Dermis microvascular lymphatic vessel endothelial cell (primary cell): ENCODE results near the gene C2orf81. TPM values are rescaled to one million over a fixed set of nuclear protein-coding genes. Genes with fewer than 3 reads are reported as not detected.
"Not testable (repeated sequence)": the region's sequence is repeated elsewhere in the genome, so short reads cannot be mapped to it uniquely, and the experiment has no call there.

ENCODE experiments used
- DNase-seq, 2 donors: peaks; one replicate each; pipeline versions ENCODE4 v3.0.0 to v3.0.0-alpha.2; 2010; ENCODE audit warnings: low read depth in 2 of 2
- total RNA-seq: library from RNA; depleted of rRNA; stranded (reverse); fragments of >200 nt; gene quantifications from 2 replicates; pipeline ENCODE4 v1.2.1, GENCODE V29; 2014

The C2orf81 gene
- total RNA-seq, 1 donor from 2014 or later, result under 0.01 TPM

DNA sequence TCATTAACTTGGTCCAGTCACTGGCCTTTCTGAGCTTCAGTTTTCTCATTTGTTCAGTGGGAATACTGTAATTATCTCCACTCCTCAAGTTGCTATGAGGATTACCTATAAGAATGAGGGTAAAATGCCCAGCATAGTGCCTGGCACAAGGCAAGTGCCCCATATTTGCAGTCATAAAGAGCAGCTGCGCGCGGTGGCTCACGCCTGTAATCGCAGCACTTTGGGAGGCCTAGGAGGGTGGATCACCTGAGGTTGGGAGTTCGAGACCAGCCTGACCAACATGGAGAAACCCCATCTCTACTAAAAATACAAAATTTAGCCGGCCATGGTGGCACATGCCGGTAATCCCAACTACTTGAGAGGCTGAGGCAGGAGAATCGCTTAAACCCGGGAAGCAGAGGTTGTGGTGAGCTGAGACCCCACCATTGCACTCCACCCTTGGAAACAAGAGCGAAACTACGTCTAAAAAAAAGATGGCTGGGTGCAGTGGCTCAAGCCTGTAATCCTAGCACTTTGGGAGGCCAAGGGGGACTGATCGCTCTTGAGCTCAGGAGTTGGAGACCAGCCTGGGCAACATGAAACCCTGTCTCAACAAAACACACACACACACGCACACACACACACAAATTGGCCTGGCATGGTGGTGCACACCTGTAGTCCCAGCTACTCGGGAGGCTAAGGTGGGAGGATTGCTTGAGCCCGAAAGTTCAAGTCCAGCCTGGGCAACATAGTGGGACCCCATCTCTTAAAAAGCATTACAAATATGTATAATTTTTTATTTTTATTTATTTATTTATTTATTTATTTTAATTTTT, 21.3 kb upstream of the C2orf81 start:
- DNase-seq, result not testable (repeated sequence)

DNA sequence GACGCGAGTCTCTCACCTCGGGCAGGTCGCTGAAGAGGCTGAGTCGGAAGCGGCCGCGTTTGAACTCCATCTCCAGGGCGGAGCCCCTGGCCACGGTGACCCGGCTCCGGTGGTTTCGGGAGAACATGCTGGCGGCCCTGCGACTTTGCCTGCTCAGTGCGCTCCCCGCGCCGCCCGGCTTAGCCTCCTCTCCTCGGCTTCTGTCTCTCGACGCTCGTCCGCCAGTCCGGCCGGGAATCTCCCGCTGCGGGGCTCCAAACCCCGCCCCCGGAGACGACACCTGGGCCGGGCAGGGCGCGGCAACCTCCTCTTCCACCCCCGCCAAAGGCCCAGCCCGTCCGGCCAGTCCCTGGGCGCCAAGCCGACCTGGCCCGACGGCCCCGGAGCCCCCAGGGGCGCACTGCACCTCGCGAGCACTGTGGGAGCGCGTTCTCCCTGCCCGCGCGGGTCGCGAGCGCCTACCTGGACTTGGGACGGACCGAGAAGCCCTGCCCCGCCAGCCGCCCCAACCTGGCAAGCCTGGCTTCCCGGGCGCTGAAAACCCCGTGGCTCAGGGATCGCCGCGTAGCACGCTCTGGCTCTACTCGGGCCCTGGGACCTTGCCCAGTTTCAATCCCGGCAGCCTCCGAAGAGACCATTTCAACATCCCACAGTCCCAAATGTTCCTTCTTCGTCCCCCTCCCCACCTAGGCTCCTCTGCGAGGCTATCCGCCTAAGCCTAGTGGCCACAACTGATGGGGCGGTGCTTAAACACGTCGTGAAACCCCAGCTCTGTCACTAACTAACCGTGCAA, 20.5 kb upstream of the C2orf81 start, which contains the start of gene RTKN:
Gene RTKN, minus strand, starts transcription at position 248 of the 793 bp plus-strand sequence. Its CDS starts 121 bp downstream, at position 127.
- no peak for DNase-seq

DNA sequence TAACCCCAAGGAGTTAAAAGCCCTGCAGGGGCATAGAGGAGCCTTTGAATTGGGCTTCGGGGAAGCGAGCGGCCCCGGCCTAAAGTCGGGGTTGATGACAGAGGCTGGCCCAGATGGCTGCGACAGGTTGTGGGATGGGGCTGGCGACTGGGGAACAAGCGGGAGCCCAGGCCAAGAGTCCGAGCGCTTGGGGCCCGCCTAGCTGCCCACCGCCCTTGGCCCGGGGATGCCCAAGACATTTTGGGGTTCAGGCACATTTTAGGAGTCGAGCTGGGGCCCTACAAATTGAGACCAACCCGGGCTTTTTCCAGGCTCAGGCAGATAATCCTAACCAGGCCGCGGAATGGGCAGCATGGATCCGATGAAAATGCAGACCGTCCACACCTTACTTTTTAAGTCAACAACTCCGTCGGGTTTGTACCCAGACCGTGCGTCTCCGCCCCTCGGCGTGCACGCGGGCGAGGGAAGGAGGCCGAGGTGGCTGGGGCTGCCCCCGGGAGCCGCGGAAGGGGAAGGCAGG, 19.8 kb upstream of the C2orf81 start:
- no peak for DNase-seq

DNA sequence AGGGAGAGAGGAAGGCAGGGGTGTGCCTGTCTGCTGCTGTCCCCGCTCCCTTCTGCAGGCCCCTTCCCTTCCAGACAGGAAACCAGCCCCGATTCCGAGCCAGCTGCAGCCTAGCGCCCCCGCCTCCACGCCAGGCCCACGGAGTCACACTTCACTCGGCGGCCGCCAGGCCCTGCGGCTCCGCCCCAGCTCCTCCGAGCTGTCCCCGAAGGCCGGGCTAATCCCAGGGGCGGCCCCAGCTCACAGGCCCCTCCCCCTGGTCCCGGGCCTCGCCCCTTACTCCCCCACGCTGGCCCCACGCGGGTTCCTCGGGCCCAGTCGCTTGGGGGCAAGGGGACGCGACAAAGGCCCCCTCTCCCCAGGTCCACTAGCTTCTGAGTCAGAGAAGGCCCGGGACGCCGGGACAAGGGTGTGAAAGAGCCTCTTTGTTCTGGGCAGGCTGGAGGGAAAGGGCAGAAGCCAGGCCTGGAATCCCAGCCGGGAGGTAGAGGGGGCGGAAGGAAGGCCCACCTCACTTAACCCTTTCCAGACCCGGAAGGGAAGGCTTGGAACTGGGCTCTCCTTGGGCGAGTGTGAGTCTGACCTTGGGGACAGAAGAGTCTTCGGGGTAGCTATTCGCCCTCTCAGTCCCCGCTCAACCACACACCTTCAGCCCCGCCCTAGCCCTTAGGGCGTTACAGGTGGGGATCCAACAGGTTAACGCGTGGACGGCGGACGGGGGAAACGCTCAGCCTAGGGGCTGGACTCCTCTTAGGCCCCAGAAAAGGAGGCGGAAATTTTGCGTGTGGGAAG, 19.2 kb upstream of the C2orf81 start:
- DNase-seq, result peak; percentile 47 to 79

DNA sequence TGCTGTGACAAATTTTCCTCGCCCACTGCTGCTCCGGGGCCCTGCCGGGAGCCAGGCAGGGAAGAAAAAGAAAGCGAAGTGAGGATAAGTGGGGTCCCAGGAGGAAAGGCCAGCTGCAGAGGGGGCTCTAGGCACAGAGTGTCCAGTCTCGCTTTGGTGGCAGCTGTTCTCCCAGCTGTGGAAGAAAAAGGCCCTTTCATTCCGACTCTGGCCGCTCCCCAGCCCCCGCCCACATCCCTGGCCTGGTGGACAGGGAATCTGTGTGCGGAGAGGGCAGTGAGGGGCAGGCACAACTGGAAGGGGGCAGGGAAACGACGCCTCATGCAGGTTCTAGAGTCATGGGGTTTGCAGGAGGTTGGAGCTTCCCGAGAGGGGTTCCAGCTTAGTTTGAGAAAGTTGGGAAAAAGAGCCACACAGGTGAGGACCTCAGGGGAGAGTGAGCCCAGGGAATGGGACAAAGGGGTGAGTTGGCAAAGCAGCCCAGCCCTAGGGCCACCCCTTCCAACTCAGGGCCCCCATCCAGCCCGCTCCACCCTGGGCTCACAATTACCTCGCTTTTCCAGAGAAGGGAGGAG, 18.5 kb upstream of the C2orf81 start:
- peak in 1 of 2 donors; percentile 20 for DNase-seq

DNA sequence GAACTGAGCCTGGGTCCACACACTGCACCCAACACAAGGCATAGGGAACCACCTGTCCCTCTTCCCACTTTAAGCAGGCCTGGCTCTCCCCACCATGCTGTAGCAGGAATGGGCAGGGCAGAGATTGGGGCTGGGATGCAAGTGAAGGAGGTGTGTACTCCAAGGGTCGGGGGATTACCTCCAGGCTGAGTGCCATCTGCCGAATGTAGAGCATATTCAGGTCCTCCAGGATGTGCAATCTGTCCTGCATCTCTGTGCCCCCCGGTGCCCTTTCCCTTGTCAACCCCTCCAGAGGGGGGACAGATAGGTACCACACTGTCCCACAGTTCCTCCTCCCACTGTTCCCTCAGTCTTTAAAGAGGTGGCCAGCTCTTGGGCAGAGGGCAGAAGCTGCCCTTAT, 18.0 kb upstream of the C2orf81 start:
- no peak for DNase-seq

DNA sequence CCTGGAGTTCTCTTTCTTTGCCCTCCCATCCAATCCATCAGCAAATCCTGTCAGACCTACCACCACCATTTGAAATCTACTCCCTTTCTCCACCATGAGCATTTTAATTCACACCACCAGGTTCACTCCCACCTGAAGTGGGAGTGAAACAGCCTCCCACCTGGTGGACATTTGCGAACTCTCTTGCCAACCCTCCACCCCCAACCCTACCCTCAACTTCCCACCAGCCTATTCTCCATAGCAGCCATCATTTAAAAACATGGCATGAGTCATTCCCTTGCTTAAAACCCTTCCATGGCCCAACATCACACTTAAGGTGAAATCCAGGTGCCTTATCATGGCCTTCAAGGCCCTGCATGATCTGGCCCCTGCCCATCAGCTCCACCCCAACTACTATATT, 16.8 kb upstream of the C2orf81 start:
- DNase-seq, result no peak

DNA sequence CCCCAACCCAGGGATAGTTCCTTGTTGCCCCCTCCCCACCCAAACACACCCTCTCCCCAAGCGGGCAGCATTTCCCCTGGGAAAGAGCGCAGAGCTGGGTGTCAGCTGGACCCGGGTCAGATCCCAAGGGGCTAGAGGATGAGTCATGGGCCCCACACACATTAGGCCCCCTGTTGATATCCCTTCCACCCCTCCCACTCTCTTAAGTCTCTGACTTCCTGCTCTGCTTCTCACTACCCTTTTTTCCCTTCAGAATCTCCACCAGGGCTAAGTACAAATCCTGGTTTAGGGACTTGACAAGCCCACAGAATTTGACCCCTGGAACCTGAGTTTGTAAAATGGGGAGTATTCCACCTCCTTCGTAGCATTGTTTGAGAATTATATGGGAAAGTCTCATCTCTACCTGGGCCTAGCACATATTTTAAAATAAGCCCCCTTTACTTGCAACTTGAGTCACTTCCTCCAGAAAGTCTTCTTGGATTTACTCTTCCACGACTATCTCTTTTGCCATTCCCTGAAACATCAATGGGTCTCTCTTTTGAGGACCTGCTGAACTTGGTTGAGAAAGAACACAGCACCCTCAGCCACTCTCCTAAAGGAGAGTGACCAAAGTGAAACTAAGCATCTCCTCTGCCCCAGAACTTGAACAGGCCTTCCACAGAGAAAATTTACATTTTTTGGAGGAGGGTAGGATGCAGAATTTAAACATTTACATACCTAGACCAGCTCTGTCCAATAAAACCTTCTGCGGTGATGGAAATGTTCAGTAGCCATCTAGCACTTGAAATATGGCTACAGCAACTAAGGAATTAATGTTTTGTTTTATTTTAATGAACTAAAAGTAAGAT, 15.7 kb upstream of the C2orf81 start:
- no peak for DNase-seq

DNA sequence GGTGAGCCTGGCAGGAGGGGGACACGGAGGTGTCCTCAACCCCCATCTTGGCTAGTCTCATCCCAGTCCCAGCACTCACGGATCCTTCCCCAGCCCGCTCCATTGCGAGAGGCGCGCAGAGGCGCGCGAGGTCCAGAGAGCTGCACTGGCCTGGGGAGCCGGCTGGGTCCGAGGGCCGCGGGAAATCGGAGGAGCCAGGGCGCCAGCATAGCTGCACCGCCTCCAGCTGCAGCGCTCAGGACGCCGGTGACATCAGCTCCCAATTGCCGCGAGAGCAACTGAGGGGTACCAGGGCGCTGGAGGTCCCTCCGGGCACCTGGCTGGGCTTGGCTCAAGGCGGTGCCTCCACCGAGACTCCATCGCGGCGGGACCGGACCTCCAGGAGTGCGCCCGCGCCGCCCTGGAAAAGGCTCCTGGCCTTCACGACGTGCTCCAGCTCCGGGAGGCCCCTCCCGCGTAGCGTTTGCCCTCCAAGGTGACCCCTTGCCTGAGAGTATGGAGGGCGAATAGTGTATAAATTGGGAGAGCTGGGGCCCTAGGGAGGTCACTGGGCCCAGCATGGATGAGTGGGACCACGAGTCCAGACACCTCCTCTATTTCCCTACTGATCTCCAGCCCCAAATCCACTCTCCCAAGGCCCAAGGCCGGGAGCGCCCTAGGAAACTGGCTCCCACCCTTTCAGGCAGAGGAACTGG, 14.8 kb upstream of the C2orf81 start:
- no peak for DNase-seq

DNA sequence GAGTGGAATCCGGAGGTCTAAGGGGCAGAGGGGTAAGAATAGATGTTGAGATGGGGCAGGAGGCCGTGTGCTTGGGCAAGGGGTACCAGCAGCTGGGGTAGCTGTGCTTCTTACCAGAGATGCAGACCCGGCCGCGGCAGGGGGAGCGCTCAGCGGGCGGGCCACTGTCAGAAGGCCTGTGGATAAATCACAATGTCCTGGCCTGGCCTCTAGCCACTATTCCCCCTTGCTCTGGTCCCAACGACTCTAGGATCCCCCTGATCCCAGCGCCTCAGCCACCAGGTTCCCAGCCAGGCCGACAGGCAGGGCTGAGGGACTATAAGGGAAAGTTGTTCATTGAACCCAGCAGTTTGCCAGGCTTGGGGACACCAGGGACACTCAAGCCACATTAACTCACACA, 9.1 kb upstream of the C2orf81 start:
- no peak for DNase-seq

DNA sequence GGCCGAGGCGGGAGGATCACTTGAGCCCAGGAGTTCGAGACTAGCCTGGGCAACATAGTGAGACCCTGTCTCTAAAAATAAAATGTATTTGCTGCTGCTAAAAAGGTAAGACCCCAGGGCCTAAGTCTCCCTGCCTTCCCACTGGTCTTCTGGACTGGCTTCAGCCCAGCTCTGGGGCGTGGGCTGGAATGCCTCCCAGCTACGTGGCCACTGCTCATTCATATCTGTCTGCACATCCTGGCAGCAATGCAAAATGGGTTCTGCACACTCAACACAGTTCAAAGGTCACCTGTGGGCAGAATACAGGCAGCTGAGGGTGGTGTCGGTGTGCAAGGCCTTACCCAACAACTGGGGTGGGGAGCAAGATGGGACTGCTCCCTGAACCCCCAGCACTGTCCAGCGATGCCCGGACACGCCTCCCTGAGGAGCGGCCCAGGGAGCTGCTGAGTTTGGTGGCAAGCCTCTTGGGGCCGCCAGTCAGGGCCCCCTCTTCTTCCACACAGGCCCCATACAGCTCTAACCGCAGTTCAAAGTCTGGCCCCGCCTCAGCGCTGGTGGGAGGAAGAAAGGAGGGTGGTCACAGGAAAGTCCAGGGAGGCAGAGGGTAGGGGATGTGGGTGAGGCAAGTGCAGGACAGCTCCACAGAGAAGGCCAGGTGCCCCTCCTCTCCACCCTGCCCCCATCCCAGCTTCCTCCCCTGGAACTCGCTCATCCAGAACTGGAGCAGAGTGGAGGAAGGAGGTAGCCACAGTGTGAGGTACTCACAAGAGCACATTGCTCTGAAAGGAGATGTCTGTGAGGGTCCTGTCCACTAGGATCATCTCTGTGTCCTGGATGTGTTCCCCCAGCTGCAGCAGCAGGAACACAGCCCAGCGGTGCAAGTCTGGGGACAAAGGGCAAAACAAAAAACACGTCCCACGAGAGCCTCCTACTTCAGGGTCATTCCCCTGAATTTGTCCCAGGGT, 8.3 kb upstream of the C2orf81 start:
- no peak for DNase-seq

DNA sequence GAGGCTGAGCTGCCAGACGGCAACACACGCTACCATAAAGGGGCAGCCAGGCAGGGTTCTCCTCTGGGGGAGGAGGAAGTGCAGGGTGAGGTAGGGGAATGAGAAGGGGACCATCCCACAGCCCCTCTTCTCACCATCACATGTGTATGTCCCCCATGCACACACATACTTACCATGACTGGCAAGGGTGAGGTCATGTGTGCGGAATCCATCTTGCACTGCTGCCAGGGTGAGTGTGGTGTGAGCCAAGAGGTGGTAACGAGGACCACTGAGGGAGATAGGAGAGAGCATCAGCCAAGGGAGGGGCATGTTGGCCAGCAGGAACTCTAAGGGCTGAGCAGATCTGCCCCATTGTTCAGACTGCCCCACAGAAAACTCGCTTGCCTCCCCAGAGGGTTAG, 7.3 kb upstream of the C2orf81 start:
- no peak for DNase-seq

DNA sequence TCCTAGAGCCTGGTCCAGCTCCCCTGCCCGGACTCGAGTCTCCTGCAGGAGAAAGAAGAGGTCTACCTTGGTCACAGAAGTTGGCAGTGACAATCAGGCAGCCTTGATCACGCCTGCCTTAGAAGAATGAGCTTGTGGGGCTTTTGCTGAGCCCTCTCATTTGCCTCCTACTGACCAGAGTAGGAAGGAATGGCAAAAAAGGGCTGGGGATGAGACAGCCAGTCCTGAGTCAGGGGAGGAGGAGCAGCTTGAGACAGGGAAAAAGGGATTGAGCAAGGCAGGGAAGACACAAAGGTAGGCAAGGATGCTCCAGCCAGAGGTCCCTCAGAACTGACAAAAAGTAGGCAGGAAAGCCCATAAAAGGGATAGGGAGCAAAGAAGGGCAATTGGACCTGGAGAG, 6.1 kb upstream of the C2orf81 start:
- DNase-seq, result no peak

DNA sequence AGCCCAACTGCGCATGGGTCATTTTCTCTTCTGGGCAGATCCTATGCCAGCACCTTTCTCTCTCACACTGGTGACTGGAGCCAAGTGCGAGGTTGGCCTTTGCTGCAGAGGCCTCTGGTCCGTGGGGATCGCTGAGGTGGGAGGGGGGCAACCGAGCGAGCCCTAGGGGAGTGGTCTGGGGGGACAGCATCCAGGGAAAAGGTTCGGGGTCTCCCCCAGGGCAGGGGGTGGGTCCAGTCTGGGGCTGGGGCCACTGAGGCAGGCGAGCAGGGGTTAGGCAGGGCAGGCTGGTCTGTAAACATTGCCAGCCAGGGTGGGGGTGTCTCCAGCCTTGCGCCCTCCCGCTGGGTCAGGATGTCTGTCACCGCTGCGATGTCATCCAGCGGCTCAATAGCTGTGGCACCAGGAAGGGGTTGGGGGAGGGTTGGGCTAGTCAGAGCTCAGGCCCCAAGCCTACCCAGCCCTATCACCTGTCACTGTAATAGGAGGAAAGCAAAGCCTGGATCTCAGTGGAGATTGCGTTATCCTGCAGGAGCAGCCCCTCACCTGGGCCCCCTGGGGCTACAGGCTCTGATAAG, 4.9 kb upstream of the C2orf81 start:
- no peak for DNase-seq

DNA sequence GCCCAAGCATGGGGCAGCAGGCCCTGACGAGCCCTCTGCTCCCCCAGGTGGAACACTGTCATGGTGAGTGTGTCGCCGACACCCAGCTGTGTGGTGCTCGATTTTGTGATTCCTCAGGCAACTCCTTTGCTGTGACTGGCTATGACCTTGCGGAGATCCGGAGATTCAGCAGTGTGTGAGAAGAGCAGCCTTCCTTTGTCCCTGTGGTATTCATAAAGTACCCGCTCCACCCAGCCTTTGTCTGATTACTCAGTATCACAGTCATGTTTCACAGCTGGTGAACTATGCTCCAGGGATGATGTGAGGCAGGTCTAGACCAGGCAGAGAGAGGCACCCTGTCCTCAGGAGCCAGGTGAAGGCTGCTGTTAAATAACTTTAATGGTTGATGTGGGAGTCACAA, 4.1 kb upstream of the C2orf81 start:
- no peak for DNase-seq

DNA sequence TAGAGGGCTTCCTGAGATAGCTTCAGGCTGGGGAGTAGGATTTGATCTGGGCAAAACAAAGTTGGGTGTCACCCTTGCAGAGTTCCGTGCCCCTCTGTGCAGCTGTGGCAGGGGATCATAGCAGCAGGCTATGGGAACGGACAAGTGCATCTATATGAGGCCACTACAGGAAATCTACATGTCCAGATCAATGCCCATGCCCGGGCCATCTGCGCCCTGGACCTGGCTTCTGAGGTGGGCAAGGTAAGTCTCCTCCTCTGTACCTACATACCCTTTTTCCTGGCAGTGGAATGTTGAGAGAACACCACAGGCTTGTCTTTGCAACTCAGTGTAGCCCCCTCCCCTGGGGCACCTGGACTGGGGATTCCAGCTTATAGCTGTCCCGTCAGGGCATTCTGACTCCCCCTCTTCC, 3.6 kb upstream of the C2orf81 start:
- DNase-seq, result no peak

DNA sequence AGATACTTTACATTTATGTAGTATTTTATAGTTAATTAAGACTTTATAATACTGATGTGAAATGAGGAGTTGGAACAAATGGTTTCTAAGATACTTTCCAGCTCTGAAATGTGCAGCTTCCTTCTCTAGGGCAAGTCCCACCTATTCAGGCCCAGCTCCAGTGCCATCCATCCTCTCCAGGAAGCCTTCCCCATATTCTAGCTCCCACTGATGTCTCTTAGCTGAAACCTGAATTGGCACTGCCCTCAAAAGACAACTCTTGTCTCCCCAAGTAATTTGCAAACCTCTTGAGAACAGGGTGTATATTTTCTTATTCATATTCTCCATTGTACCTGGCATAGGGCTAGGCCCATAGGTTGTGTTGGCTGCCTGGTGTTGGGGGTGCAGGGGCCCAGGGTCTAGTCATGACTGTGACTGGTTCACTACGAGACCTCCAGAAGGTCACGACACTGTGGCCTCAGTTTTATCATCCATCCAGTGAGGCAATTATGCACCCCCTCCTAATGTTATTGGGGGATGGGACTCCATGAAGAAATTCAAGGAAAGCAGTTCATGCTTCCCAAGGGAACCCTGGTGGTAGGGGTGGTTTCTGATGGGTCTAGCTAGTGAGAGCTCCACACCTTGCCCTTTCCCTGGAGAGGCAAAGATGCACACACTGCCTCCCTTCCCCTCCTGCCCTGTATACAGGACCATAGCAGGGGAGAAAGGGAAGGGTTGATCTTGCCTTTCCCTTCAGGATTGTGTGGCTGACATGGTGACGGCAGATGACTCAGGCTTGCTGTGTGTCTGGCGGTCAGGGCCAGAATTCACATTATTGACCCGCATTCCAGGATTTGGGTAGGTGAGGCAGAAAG, 2.9 kb upstream of the C2orf81 start:
- no peak for DNase-seq
